Measurements from ENCODE around the gene S1PR1. TPM values are rescaled to one million over a fixed set of nuclear protein-coding genes. Genes with fewer than 3 reads are reported as not detected.

Gene S1PR1
- total RNA-seq, 1 donor from 2014 or later: 291 TPM

GRCh38 chr1:101239095-101240040, 2.5 kb downstream of the S1PR1 start:
- peaks cover 0 to 7% of the 10 kb centered on the region in 2 donors for H3K36me3 ChIP-seq
- no peak for TF ChIP-seq CTCF (IDR thresholded peaks at IDR 0.05)
- H3K4me1 ChIP-seq: peaks cover 0 to 12% of the 10 kb centered on the region in 2 donors
- no peak for DNase-seq (ENCODE audit: low spot score in 2 of 2)
- no peaks in the 10 kb centered on the region for H3K9me3 ChIP-seq
- no peaks in the 10 kb centered on the region for H3K27me3 ChIP-seq
- intact Hi-C loops (cut with DNase I): loop anchor here (2.0 to 10.0 kb wide), 3 partner anchors 48 to 345 kb away; partner anchors contain the start of genes EXTL2 and SLC30A7
- peak overlapping the region; percentile 17 to 84 for H3K4me3 ChIP-seq
- peak overlapping the region in 1 of 2 donors; percentile 26 for H3K27ac ChIP-seq

- Histone ChIP-seq H3K27ac (peak overlapping the region in 1 of 2 donors; percentile 14), H3K4me3 (peak overlapping the region in 1 of 2 donors; percentile 84), H3K9me3 (no peaks in the 10 kb centered on the region), H3K36me3 (peaks cover 0 to 7% of the 10 kb centered on the region in 2 donors), H3K27me3 (no peaks in the 10 kb centered on the region), H3K4me1 (peaks cover 0 to 12% of the 10 kb centered on the region in 2 donors)
- no peak for DNase-seq (ENCODE audit: low spot score in 2 of 2)
- no peak for TF ChIP-seq CTCF (IDR thresholded peaks at IDR 0.05)
- intact Hi-C loops (cut with DNase I): no loop called here
Measured at GRCh38 chr1:101240041-101240430, 3.2 kb downstream of the S1PR1 start.

GRCh38 chr1:101241485-101242225, 4.8 kb downstream of the S1PR1 start:
- DNase-seq (ENCODE audit: low spot score in 2 of 2): no peak
- no peaks in the 10 kb centered on the region for H3K9me3 ChIP-seq
- peaks cover 0 to 7% of the 10 kb centered on the region in 2 donors for H3K36me3 ChIP-seq
- H3K4me3 ChIP-seq: no peak overlapping the region
- H3K4me1 ChIP-seq: peaks cover 0 to 12% of the 10 kb centered on the region in 2 donors
- H3K27me3 ChIP-seq: no peaks in the 10 kb centered on the region
- intact Hi-C loops (cut with DNase I): no loop called here
- H3K27ac ChIP-seq: peak overlapping the region in 1 of 2 donors; percentile 46
- TF ChIP-seq CTCF (IDR thresholded peaks at IDR 0.05): no peak

- Histone ChIP-seq H3K4me1 (peaks cover 0 to 8% of the 10 kb centered on the region in 2 donors), H3K27ac (no peak overlapping the region), H3K27me3 (no peaks in the 10 kb centered on the region), H3K4me3 (no peak overlapping the region), H3K9me3 (no peaks in the 10 kb centered on the region), H3K36me3 (peaks cover 0 to 7% of the 10 kb centered on the region in 2 donors)
- intact Hi-C loops (cut with DNase I): no loop called here
- no peak for DNase-seq (ENCODE audit: low spot score in 2 of 2)
- TF ChIP-seq CTCF (IDR thresholded peaks at IDR 0.05): no peak
Measured at GRCh38 chr1:101242324-101243050, 5.7 kb downstream of the S1PR1 start.

GRCh38 chr1:101243751-101244150, 6.9 kb downstream of the S1PR1 start:
- H3K27ac ChIP-seq: no peak overlapping the region
- TF ChIP-seq CTCF (IDR thresholded peaks at IDR 0.05): no peak
- intact Hi-C loops (cut with DNase I): no loop called here
- no peaks in the 10 kb centered on the region for H3K9me3 ChIP-seq
- H3K4me1 ChIP-seq: no peaks in the 10 kb centered on the region
- H3K36me3 ChIP-seq: peaks cover 0 to 7% of the 10 kb centered on the region in 2 donors
- H3K4me3 ChIP-seq: no peak overlapping the region
- no peaks in the 10 kb centered on the region for H3K27me3 ChIP-seq
- no peak for DNase-seq (ENCODE audit: low spot score in 2 of 2)
